Keratinocyte (primary cell): ENCODE measurements around the gene ATP6V0A1. TPM values are rescaled to one million over a fixed set of nuclear protein-coding genes. Genes with fewer than 3 reads are reported as not detected.
A peak's percentile ranks its signal among the peaks of the same experiment; 100 is the strongest.

Experiments
- DNase-seq: peaks from one replicate; pipeline ENCODE4 v3.0.0-alpha.2; 2011; ENCODE audit warnings: low read depth, missing footprints, low spot score
- FAIRE-seq: peaks from 2 replicates; lab custom pipeline; 2011; peaks lifted over from hg19 to GRCh38; lab: Jason Lieb, UNC
- H2AFZ ChIP-seq: 2 replicates; pipeline ENCODE4 v1.6.0; 2012; ENCODE audit warnings: low read length, control low read depth, inconsistent platforms; ENCODE audit not compliant: control insufficient read depth
- H3K27ac ChIP-seq: 2 replicates; pipeline ENCODE4 v1.5.1; 2011; ENCODE audit warnings: low read length; ENCODE audit not compliant: control insufficient read depth, insufficient read depth
- H3K27me3 ChIP-seq: 3 replicates; pipeline ENCODE4 v1.6.0; 2011; ENCODE audit warnings: low read length; ENCODE audit not compliant: control insufficient read depth, insufficient read depth; ENCODE audit errors: extremely low read depth
- H3K36me3 ChIP-seq, 2 experiments: 2 replicates in 1 of 2; 3 replicates in 1 of 2; pipeline ENCODE4 v1.5.1; 2011; ENCODE audit warnings: low read length in 2 of 2, mild to moderate bottlenecking in 1 of 2; ENCODE audit not compliant: control insufficient read depth in 2 of 2, insufficient read depth in 2 of 2; ENCODE audit errors: extremely low read depth in 1 of 2
- H3K4me1 ChIP-seq: 3 replicates; pipeline ENCODE4 v1.5.1; 2011; ENCODE audit warnings: low read length; ENCODE audit not compliant: control insufficient read depth, insufficient read depth; ENCODE audit errors: extremely low read depth
- H3K4me2 ChIP-seq: 3 replicates; pipeline ENCODE4 v1.6.0; 2011; ENCODE audit warnings: low read depth, low read length; ENCODE audit not compliant: control insufficient read depth, insufficient read depth; ENCODE audit errors: extremely low read depth
- H3K4me3 ChIP-seq, 3 experiments: fragments of 200-600 bp in 1 of 3; sonication (generic) in 1 of 3; 2 replicates in 2 of 3; 3 replicates in 1 of 3; pipeline ENCODE4 v1.5.1; 2011 to 2016; ENCODE audit warnings: low read length in 3 of 3, mild to moderate bottlenecking in 3 of 3, control low read depth in 2 of 3, inconsistent platforms in 1 of 3, low read depth in 1 of 3, mixed read lengths in 1 of 3, mixed run types in 1 of 3, moderate library complexity in 1 of 3; ENCODE audit not compliant: control insufficient read depth in 2 of 3, insufficient read depth in 2 of 3; ENCODE audit errors: extremely low read depth in 1 of 3
- H3K79me2 ChIP-seq: 2 replicates; pipeline ENCODE4 v1.6.0; 2012; ENCODE audit warnings: low read length; ENCODE audit not compliant: control insufficient read depth, insufficient read depth
- H3K9ac ChIP-seq: 3 replicates; pipeline ENCODE4 v1.6.0; 2011; ENCODE audit warnings: low read length; ENCODE audit not compliant: control insufficient read depth, insufficient read depth; ENCODE audit errors: extremely low read depth
- H3K9me1 ChIP-seq: 3 replicates; pipeline ENCODE4 v1.6.0; 2011; ENCODE audit warnings: low read length; ENCODE audit not compliant: control insufficient read depth, insufficient read depth; ENCODE audit errors: extremely low read depth
- H3K9me3 ChIP-seq: 2 replicates; pipeline ENCODE4 v1.5.1; 2012; ENCODE audit warnings: low read depth, low read length; ENCODE audit not compliant: control insufficient read depth
- H4K20me1 ChIP-seq: 3 replicates; pipeline ENCODE4 v1.6.0; 2011; ENCODE audit warnings: low read length; ENCODE audit not compliant: control insufficient read depth, insufficient read depth; ENCODE audit errors: extremely low read depth
- EZH2 ChIP-seq: IDR thresholded peaks from one replicate; pipeline ENCODE4 v1.6.1; 2012; ENCODE audit warnings: inconsistent platforms, mild to moderate bottlenecking, low read length, moderate library complexity
- dilution Hi-C: fragments of 300-500 bp; cut with MboI; formaldehyde crosslinking; loops from one replicate; pipeline ENCODE4 v1.7.0; 2020; ENCODE audit warnings: low sequenced_read_pairs; ENCODE audit not compliant: extremely low pct_ligation_motif_present
- polyA plus RNA-seq, 5 experiments: library from polyadenylated mRNA; depleted of rRNA in 3 of 5; stranded (reverse) in 3 of 5; stranded (forward) in 1 of 5; unstranded in 1 of 5; fragments of >200 nt; gene quantifications; 1 replicate in 1 of 5; 2 replicates in 3 of 5; 3 replicates in 1 of 5; pipeline versions ENCODE4 v1.2.1 to v1.2.3, GENCODE V29; 2011 to 2012; ENCODE audit warnings: missing spikeins in 2 of 5, low read depth in 1 of 5, low replicate concordance in 1 of 5
- TF ChIP-seq, protein P1 (sequence below), 3 experiments: IDR thresholded peaks in 1 of 3; conservative IDR thresholded peaks in 1 of 3; optimal IDR thresholded peaks in 1 of 3; 2 replicates in 2 of 3; 3 replicates in 1 of 3; pipeline versions ENCODE3 to v1.5.1; 2011; ENCODE audit warnings: low read length in 3 of 3, mild to moderate bottlenecking in 3 of 3, moderate library complexity in 2 of 3, control low read depth in 1 of 3, inconsistent platforms in 1 of 3; ENCODE audit not compliant: insufficient read depth in 2 of 3; ENCODE audit errors: extremely low read depth in 1 of 3

ATP6V0A1 gene
- polyA plus RNA-seq, 1 donor (not counting 4 experiments of a cell fraction or from before 2014, with no cell fraction given), result 24.0 TPM

DNA sequence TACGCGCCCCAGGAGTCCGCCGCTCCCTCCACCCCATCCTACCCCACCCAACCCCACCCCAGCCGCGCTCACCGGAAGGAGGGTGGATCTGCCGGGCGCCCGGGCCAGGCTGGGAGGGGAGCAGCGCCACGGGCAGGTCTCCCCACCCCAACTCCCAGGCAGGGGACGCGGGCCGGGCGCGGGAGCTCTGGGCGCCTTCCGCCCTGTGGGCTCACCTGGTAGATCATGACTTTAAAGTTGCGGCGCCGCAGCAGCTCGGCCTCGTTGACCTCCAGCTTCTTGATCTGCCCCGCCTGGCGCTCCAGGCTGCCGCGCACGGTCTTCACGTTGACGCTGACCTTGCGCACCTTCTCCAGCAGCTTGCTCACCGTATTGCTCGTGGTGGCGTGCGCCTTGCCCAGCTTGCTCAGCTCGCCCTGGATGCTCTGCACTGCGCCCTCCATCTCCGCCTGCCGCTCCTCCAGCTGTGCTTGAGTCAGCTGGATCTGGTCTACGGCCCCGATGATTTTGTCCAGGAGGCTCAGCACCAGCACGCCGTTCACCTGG, 36.2 kb upstream of the ATP6V0A1 start:
- TF ChIP-seq, protein P1, sequence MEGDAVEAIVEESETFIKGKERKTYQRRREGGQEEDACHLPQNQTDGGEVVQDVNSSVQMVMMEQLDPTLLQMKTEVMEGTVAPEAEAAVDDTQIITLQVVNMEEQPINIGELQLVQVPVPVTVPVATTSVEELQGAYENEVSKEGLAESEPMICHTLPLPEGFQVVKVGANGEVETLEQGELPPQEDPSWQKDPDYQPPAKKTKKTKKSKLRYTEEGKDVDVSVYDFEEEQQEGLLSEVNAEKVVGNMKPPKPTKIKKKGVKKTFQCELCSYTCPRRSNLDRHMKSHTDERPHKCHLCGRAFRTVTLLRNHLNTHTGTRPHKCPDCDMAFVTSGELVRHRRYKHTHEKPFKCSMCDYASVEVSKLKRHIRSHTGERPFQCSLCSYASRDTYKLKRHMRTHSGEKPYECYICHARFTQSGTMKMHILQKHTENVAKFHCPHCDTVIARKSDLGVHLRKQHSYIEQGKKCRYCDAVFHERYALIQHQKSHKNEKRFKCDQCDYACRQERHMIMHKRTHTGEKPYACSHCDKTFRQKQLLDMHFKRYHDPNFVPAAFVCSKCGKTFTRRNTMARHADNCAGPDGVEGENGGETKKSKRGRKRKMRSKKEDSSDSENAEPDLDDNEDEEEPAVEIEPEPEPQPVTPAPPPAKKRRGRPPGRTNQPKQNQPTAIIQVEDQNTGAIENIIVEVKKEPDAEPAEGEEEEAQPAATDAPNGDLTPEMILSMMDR (optimal IDR thresholded peaks at IDR 0.05 in 1 of 3, IDR thresholded peaks at IDR 0.05 in 1 of 3, conservative IDR thresholded peaks at IDR 0.05 in 1 of 3; ENCODE audit: extremely low read depth in 1 of 3, insufficient read depth in 2 of 3, low read length in 3 of 3), result peak in 1 of 3 experiments; percentile 1
- no peak for TF ChIP-seq EZH2
- DNase-seq, result no peak

DNA sequence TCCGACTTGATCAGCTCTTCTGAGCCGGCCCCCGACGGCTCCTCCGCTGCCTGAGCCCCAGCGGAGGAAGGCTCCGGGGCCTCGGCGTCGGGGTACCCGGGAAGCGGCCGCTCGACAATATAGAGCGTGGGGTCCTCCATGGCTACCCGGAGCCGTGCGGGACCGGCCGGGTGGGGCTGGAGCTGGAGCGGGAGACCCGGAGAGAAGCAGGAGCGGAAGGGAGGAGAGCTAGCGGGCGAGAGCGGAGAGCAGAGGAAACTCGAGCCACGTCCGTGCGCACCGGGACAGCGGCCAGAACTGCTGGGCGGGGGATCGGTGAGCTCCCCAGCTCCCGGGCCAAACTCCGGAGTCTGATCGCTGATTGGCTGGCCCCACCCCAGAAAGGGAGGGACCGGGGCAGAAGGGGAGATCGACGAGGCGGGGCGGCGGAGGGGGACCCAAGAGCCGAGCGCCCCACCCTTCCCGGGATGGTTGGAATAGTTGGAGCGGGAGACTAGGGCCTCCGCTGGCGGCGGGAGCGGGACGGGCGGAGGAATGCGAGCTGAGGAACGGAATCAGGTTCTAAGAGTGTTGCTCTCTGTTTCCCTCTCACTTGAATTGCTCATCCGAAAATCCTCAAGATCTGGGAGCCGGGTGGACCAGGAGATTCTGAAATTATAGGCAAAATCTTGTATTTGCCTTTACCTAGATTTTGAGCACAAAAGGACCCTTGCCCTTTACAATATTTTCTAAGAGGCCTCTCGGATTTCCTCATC, 35.5 kb upstream of the ATP6V0A1 start, which contains the start of gene CAVIN1:
TSS of gene CAVIN1 (minus strand) at position 299 of the 755 bp plus-strand sequence. CDS start at position 140, 159 bp downstream.
- dilution Hi-C loops, result no loop called here
- peak within 1 kb of the TSS; percentile 66 for H2AFZ ChIP-seq

More for the DNA sequence above, 36.2 kb upstream of the ATP6V0A1 start:
- Histone ChIP-seq H3K4me3 (peak overlapping the region; percentile 92 to 97 (median 94)), H3K27me3 (no peaks in the 10 kb centered on the region), H3K4me1 (peaks cover 35% of the 10 kb centered on the region), H3K9me3 (no peaks in the 10 kb centered on the region), H3K79me2 (peaks cover 56% of the 10 kb centered on the region), H2AFZ (no peak overlapping the region), H3K4me2 (peak overlapping the region; percentile 41), H4K20me1 (peaks cover 29% of the 10 kb centered on the region), H3K36me3 (peaks cover 0 to 7% of the 10 kb centered on the region in 2 experiments), H3K27ac (peak overlapping the region; percentile 80), H3K9me1 (no peaks in the 10 kb centered on the region), H3K9ac (peak overlapping the region; percentile 90)
- dilution Hi-C loops, result no loop called here
- no peak for FAIRE-seq

More for the DNA sequence above, 35.5 kb upstream of the ATP6V0A1 start, which contains the start of gene CAVIN1:
- FAIRE-seq, result peak; percentile 76
- TF ChIP-seq, protein P1 (optimal IDR thresholded peaks at IDR 0.05 in 1 of 3, IDR thresholded peaks at IDR 0.05 in 1 of 3, conservative IDR thresholded peaks at IDR 0.05 in 1 of 3; ENCODE audit: extremely low read depth in 1 of 3, insufficient read depth in 2 of 3, low read length in 3 of 3), result no peak
- TF ChIP-seq EZH2, result no peak
- Histone ChIP-seq H3K27me3 (no peaks in the 10 kb centered on the region), H3K9me3 (no peaks in the 10 kb centered on the region), H3K4me2 (peak within 1 kb of the TSS; percentile 85), H3K9me1 (no peaks in the 10 kb centered on the region), H3K9ac (peak within 1 kb of the TSS; percentile 90), H3K79me2 (peaks cover 49% of the 10 kb centered on the region), H3K36me3 (peaks cover 0 to 3% of the 10 kb centered on the region in 2 experiments), H3K4me3 (peak within 1 kb of the TSS; percentile 92 to 97 (median 94)), H4K20me1 (peaks cover 26% of the 10 kb centered on the region), H3K27ac (peak within 1 kb of the TSS; percentile 80), H3K4me1 (peaks cover 38% of the 10 kb centered on the region)
- peak; percentile 75 for DNase-seq
